GM19043 (cell line): Measurements from ENCODE around the gene ZMAT3.
A peak's percentile ranks its signal among the peaks of the same experiment; 100 is the strongest.
"Not testable (repeated sequence)": the region's sequence is repeated elsewhere in the genome, so short reads cannot be mapped to it uniquely, and the experiment has no call there.

Experiments used
- ATAC-seq: cut with Tn5 transposase; IDR thresholded peaks from one replicate; pipeline ENCODE4 v1.9.1; 2021; ENCODE audit warnings: low read depth; ENCODE audit not compliant: unreplicated experiment

Gene ZMAT3

GRCh38 chr3:179069762-179070390, 1.7 kb downstream of the ZMAT3 start:
- no peak for ATAC-seq

GRCh38 chr3:179068779-179069530, 2.7 kb downstream of the ZMAT3 start:
- no peak for ATAC-seq

- ATAC-seq = no peak
These were observed 3.8 kb downstream of the ZMAT3 start for GRCh38 chr3:179067839-179068238.

- ATAC-seq = no peak
These were observed 4.3 kb downstream of the ZMAT3 start for GRCh38 chr3:179067291-179067690.

- ATAC-seq = no peak
These were observed 7.6 kb downstream of the ZMAT3 start for GRCh38 chr3:179063945-179064560.

GRCh38 chr3:179056326-179056725, 15.3 kb downstream of the ZMAT3 start:
- no peak for ATAC-seq

- ATAC-seq = not testable (repeated sequence)
These were observed 17.0 kb downstream of the ZMAT3 start for GRCh38 chr3:179054565-179054964.

- ATAC-seq = peak; percentile 74
These were observed 24.9 kb downstream of the ZMAT3 start for GRCh38 chr3:179046497-179047353.

- ATAC-seq = peak; percentile 46
These were observed 25.7 kb downstream of the ZMAT3 start for GRCh38 chr3:179045719-179046402.

- ATAC-seq = not testable (repeated sequence)
These were observed 32.7 kb downstream of the ZMAT3 start for GRCh38 chr3:179038899-179039251.

- no peak for ATAC-seq
These were observed 33.3 kb downstream of the ZMAT3 start for GRCh38 chr3:179038216-179038898.

GRCh38 chr3:179037351-179037750, 34.3 kb downstream of the ZMAT3 start:
- ATAC-seq = no peak

GRCh38 chr3:179036626-179037300, 34.8 kb downstream of the ZMAT3 start:
- no peak for ATAC-seq

- ATAC-seq = no peak
These were observed 35.4 kb downstream of the ZMAT3 start for GRCh38 chr3:179036226-179036625.

GRCh38 chr3:179035232-179035631, 36.4 kb downstream of the ZMAT3 start:
- ATAC-seq = no peak

- ATAC-seq = not testable (repeated sequence)
These were observed 38.3 kb downstream of the ZMAT3 start for GRCh38 chr3:179033304-179033657.

- not testable (repeated sequence) for ATAC-seq
These were observed 38.9 kb downstream of the ZMAT3 start for GRCh38 chr3:179032454-179033303.

GRCh38 chr3:179029096-179029495, 42.5 kb downstream of the ZMAT3 start:
- no peak for ATAC-seq
